Esophagus squamous epithelium (tissue), 4 donors: ENCODE data around the gene CREB5.

Experiments
- POLR2A ChIP-seq, 4 donors: fragments of 450-650 bp; IDR thresholded peaks; one replicate each; pipeline ENCODE4 v1.6.1; 2017; ENCODE audit warnings: antibody characterized with exemption in 4 of 4, mild to moderate bottlenecking in 4 of 4, moderate library complexity in 3 of 4
- TF ChIP-seq, protein P1 (sequence below), 6 experiments: fragments of 450-650 bp in 4 of 6; fragments of 200-600 bp in 2 of 6; sonication (generic) in 2 of 6; IDR thresholded peaks; one replicate each; pipeline ENCODE4 v1.5.1; 2016 to 2019; ENCODE audit warnings: antibody characterized with exemption in 6 of 6, mild to moderate bottlenecking in 4 of 6, moderate library complexity in 4 of 6

DNA sequence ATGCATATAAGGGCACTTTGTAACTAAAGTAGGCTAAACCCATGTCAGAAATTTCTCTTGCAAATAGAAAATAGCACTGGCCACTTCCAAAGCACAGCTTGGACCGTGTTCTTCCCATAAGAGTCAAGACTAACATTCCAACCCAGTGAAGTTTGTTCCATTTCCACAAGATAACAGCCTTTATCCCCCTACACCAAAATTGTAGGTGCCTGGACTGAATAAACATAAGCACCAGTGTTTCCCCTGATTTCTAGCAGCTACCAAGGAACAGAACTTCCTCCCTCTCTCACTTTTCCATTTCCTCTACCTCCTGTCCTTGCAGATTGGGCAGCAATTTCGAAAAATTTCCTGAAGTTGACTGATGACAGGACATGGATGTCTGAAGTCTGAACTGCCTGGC is 219.7 kb downstream of the CREB5 start:
- TF ChIP-seq, protein P1, sequence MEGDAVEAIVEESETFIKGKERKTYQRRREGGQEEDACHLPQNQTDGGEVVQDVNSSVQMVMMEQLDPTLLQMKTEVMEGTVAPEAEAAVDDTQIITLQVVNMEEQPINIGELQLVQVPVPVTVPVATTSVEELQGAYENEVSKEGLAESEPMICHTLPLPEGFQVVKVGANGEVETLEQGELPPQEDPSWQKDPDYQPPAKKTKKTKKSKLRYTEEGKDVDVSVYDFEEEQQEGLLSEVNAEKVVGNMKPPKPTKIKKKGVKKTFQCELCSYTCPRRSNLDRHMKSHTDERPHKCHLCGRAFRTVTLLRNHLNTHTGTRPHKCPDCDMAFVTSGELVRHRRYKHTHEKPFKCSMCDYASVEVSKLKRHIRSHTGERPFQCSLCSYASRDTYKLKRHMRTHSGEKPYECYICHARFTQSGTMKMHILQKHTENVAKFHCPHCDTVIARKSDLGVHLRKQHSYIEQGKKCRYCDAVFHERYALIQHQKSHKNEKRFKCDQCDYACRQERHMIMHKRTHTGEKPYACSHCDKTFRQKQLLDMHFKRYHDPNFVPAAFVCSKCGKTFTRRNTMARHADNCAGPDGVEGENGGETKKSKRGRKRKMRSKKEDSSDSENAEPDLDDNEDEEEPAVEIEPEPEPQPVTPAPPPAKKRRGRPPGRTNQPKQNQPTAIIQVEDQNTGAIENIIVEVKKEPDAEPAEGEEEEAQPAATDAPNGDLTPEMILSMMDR (IDR thresholded peaks at IDR 0.05): no peak
- no peak for TF ChIP-seq POLR2A (IDR thresholded peaks at IDR 0.05)
